ENCODE measurements around the gene IQCB1.
"Not testable (repeated sequence)": the region's sequence is repeated elsewhere in the genome, so short reads cannot be mapped to it uniquely, and the experiment has no call there.

IQCB1 gene

DNA sequence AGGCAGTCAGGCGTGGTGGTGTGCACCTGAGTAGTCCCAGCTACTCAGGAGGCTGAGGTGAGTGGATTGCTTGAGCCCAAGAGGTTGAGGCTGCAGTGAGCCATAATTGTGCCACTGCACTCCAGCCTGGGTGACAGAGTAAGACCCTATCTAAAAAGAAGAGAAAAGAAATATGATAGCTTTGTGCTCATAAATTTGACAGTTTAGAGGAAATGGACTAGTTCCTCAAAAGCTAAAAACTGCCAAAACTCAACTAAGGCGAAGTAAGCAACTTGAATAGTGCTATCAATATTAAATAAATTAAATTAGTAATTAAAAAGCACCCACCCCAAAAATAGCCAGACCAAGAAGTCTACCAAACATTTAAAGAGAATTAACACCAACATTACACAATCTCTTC, 34.9 kb upstream of the IQCB1 start:
- peak; percentile 40 for DNase-seq (ENCODE audit: low read depth)
- no peak for TF ChIP-seq MYC (IDR thresholded peaks at IDR 0.05; ENCODE audit: low read depth, low read length)
- no peak overlapping the region for H3K4me3 ChIP-seq (ENCODE audit: low read depth, low read length)

DNA sequence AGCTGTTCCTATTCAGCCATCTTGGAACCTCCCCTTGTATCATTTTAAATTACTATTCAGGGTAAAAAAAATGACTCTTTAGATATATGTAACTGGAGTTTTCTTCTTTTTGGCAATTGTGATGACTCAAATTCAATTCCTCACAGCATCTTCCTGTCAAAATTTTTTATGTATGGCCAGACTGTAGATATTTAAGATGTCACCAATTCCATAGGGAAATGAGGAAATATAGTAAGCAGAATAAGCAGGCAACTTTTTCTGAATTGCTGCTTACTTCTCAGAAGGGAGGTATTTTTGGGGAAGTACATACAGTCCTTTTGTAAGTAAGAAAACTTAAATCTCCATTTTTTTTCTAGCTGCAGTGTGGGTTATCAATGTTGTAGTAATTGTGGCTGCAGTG, 28.9 kb upstream of the IQCB1 start:
- no peak for TF ChIP-seq MYC (IDR thresholded peaks at IDR 0.05; ENCODE audit: low read depth, low read length)
- TF ChIP-seq POLR2A (IDR thresholded peaks at IDR 0.05; ENCODE audit: extremely low read depth, insufficient read length): no peak
- TF ChIP-seq, protein P1, sequence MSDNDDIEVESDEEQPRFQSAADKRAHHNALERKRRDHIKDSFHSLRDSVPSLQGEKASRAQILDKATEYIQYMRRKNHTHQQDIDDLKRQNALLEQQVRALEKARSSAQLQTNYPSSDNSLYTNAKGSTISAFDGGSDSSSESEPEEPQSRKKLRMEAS (IDR thresholded peaks at IDR 0.05; ENCODE audit: low read depth, low read length): no peak
- TF ChIP-seq, protein P2, sequence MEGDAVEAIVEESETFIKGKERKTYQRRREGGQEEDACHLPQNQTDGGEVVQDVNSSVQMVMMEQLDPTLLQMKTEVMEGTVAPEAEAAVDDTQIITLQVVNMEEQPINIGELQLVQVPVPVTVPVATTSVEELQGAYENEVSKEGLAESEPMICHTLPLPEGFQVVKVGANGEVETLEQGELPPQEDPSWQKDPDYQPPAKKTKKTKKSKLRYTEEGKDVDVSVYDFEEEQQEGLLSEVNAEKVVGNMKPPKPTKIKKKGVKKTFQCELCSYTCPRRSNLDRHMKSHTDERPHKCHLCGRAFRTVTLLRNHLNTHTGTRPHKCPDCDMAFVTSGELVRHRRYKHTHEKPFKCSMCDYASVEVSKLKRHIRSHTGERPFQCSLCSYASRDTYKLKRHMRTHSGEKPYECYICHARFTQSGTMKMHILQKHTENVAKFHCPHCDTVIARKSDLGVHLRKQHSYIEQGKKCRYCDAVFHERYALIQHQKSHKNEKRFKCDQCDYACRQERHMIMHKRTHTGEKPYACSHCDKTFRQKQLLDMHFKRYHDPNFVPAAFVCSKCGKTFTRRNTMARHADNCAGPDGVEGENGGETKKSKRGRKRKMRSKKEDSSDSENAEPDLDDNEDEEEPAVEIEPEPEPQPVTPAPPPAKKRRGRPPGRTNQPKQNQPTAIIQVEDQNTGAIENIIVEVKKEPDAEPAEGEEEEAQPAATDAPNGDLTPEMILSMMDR (IDR thresholded peaks at IDR 0.05; ENCODE audit: low read depth, low read length): no peak
- H3K4me3 ChIP-seq (ENCODE audit: low read depth, low read length): no peak overlapping the region
- DNase-seq (ENCODE audit: low read depth): no peak

DNA sequence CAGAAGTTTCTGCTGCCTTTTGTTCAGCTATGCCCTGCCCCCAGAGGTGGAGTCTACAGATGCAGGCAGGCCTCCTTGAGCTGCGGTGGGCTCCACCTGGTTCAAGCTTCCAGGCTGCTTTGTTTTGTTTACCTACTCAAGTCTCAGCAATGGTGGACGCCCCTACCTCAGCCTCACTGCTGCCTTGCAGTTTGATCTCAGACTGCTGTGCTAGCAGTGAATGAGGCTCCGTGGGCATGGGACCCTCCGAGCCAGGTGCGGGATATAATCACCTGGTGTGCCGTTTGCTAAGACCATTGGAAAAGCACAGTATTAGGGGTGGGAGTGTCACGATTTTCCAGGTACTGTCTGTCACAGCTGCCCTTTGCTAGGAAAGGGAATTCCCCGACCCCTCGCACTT, 28.4 kb upstream of the IQCB1 start:
- H3K4me3 ChIP-seq (ENCODE audit: low read depth, low read length); DNase-seq (ENCODE audit: low read depth): not testable (repeated sequence)

DNA sequence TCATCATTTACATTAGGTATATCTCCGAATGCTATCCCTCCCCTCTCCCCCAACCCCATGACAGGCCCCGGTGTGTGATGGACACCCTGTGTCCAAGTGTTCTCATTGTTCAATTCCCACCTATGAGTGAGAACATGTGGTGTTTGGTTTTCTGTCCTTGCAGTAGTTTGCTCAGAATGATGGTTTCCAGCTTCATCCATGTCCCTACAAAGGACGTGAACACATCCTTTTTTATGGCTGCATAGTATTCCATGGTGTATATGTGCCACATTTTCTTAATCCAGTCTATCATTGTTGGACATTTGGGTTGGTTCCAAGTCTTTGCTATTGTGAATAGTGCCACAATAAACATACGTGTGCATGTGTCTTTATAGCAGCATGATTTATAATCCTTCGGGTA, 22.9 kb upstream of the IQCB1 start:
- H3K4me3 ChIP-seq (ENCODE audit: low read depth, low read length); DNase-seq (ENCODE audit: low read depth): not testable (repeated sequence)

DNA sequence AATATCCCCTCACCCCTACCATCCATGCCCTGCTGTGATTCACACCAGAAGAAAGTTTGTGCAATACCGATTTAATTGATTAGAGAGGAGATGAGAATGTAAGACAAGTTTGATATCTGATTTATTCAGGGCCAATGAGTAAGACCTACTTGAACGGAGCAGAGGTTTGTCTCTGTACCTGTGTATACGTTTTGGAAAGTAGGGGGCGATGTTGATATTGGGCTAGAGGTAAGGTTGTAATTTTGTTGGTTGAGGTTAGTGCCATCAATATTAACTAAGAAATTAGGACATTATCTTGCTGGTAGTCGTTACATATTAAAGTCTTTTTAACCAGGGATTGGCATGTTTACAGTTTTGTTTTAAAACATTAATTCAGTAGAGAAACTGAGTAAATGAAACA, 20.7 kb upstream of the IQCB1 start:
- peak; percentile 51 for DNase-seq (ENCODE audit: low read depth)
- no peak overlapping the region for H3K4me3 ChIP-seq (ENCODE audit: low read depth, low read length)
- TF ChIP-seq MYC (IDR thresholded peaks at IDR 0.05; ENCODE audit: low read depth, low read length): no peak
- TF ChIP-seq, protein P1 (IDR thresholded peaks at IDR 0.05; ENCODE audit: low read depth, low read length): no peak
- no peak for TF ChIP-seq POLR2A (IDR thresholded peaks at IDR 0.05; ENCODE audit: extremely low read depth, insufficient read length)
- TF ChIP-seq, protein P2 (IDR thresholded peaks at IDR 0.05; ENCODE audit: low read depth, low read length): peak; percentile 41

DNA sequence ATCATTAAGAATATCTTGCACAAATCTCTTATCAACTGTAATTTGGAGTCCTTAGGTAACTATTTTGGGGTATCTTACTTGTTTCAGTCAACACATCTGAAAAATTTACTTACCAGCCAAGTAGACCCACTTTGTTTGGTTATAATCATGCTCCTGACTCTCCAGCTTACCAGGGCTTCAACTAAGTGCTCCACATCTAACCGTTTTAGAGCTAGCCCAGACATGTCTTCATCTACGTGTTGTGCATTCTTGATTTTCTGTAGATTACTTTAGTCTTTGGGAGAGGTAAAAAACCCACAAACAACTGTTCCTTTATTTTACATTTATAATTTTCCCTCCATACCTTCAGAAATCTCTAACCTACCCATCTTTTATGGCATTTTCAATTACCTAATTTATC, 17.4 kb upstream of the IQCB1 start:
- no peak for DNase-seq (ENCODE audit: low read depth)
- H3K4me3 ChIP-seq (ENCODE audit: low read depth, low read length): no peak overlapping the region
- TF ChIP-seq POLR2A (IDR thresholded peaks at IDR 0.05; ENCODE audit: extremely low read depth, insufficient read length) (no peak), MYC (IDR thresholded peaks at IDR 0.05; ENCODE audit: low read depth, low read length) (no peak)
- TF ChIP-seq, protein P1 (IDR thresholded peaks at IDR 0.05; ENCODE audit: low read depth, low read length): no peak
- TF ChIP-seq, protein P2 (IDR thresholded peaks at IDR 0.05; ENCODE audit: low read depth, low read length): no peak

DNA sequence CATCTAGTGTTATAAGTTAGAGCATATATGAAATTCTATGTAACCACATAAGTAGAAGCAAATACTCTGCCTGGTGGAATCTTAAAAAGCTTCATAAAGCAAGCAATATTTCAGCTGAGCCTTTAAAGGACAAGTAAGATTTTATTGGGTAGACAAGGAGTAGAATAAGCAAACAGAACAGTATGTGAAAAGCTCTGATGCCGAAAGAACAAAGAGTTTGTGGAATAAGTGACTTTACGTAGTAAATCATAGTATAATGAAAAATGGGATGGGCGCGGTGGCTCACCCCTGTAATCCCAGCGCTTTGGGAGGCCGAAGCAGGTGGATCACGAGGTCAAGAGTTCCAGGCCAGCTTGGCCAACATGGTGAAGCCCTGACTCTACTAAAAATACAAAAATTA, 10.0 kb upstream of the IQCB1 start:
- TF ChIP-seq, protein P1 (IDR thresholded peaks at IDR 0.05; ENCODE audit: low read depth, low read length): no peak
- TF ChIP-seq MYC (IDR thresholded peaks at IDR 0.05; ENCODE audit: low read depth, low read length) (no peak), POLR2A (IDR thresholded peaks at IDR 0.05; ENCODE audit: extremely low read depth, insufficient read length) (no peak)
- TF ChIP-seq, protein P2 (IDR thresholded peaks at IDR 0.05; ENCODE audit: low read depth, low read length): no peak
- no peak for DNase-seq (ENCODE audit: low read depth)
- no peak overlapping the region for H3K4me3 ChIP-seq (ENCODE audit: low read depth, low read length)

DNA sequence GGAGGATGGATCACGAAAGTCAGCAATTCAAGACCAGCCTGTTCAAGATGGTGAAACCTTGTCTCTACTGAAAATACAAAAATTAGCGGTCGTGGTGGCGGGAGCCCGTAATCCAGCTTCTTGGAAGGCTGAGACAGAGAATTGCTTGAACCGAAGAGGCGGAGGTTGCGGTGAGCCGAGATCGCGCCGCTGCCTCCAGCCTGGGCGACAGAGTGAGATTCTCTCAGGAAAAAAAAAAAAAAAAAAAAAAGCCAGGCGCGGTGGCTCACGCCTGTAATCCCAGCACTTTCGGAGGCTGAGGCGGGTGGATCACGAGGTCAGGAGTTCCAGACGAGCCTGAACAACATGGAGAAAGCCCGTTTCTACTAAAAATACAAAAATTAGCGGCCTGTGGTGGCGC, 5.1 kb upstream of the IQCB1 start:
- no peak for DNase-seq (ENCODE audit: low read depth)
- H3K4me3 ChIP-seq (ENCODE audit: low read depth, low read length): no peak overlapping the region
- TF ChIP-seq, protein P2 (IDR thresholded peaks at IDR 0.05; ENCODE audit: low read depth, low read length): no peak
- TF ChIP-seq POLR2A (IDR thresholded peaks at IDR 0.05; ENCODE audit: extremely low read depth, insufficient read length): no peak
- TF ChIP-seq, protein P1 (IDR thresholded peaks at IDR 0.05; ENCODE audit: low read depth, low read length): no peak

Data from NB4 (cell line).